ENCODE measurements around the gene DECR2.

DNA sequence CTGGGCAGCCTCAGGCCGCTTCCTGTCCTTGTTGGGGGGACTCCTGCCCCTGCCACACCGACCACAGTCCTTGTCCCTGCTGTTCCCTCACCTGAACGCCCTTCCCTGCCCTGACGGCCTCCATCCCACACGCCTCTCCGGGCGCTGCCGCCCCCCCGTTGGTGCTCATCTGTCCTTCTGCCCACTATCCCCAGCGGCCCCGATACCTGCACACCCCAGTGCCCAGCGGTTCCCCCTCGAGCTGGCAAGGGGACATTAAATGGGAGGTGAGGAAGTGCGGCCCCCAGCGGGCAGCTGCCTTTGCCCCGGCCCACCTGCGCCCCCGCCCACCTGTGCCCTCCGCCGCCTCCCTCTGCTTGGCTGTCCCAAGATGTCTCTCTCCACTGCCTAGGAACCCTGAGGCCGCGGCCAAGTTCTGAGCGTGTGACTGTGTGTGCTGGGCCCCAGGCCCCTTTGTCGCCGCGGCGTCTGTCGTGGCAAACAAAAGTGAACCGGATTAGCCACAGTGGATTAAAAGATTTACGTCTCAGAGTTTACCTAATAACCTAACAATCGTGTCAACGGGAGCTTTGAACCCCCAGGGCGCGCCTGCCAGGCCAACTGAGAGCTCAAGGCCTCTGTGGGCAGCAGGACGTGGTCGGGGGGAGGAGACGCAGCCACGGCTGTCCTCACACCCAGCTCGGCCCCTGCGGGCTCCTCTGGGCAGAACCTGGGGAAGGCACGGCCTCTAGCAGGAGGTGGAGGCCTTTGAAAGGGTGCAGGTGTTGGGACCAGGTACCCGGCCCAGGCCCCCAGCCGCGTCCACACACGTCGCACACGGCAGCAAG is 41.6 kb upstream of the DECR2 start:
- TF ChIP-seq POLR2AphosphoS5 (IDR thresholded peaks at IDR 0.05; ENCODE audit: insufficient read depth in 1 of 2, low read depth in 1 of 2) (no peak), POLR2A (IDR thresholded peaks at IDR 0.05) (no peak)
- TF ChIP-seq, protein P1, sequence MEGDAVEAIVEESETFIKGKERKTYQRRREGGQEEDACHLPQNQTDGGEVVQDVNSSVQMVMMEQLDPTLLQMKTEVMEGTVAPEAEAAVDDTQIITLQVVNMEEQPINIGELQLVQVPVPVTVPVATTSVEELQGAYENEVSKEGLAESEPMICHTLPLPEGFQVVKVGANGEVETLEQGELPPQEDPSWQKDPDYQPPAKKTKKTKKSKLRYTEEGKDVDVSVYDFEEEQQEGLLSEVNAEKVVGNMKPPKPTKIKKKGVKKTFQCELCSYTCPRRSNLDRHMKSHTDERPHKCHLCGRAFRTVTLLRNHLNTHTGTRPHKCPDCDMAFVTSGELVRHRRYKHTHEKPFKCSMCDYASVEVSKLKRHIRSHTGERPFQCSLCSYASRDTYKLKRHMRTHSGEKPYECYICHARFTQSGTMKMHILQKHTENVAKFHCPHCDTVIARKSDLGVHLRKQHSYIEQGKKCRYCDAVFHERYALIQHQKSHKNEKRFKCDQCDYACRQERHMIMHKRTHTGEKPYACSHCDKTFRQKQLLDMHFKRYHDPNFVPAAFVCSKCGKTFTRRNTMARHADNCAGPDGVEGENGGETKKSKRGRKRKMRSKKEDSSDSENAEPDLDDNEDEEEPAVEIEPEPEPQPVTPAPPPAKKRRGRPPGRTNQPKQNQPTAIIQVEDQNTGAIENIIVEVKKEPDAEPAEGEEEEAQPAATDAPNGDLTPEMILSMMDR (IDR thresholded peaks at IDR 0.05): no peak

All from vagina (tissue), 2 donors.